PC-9 (cell line): ENCODE measurements around the gene RGSL1. TPM values are rescaled to one million over a fixed set of nuclear protein-coding genes. Genes with fewer than 3 reads are reported as not detected.

Source experiments
- BruUV-seq: library from RNA; stranded (reverse); fragments of 400-500 nt; replicated peaks from 2 replicates; lab custom pipeline; 2021; lab: Mats Ljungman, UMichigan
- CTCF ChIA-PET: fragments of 300-600 bp; sonication (Branson Sonifier 250); formaldehyde crosslinking; loops from one replicate; lab custom pipeline; 2022; ENCODE audit warnings: antibody characterized with exemption; lab: Charles Lee
- POLR2A ChIA-PET: fragments of 300-600 bp; sonication (Branson Sonifier 250); formaldehyde crosslinking; loops from one replicate; lab custom pipeline; 2022; ENCODE audit warnings: antibody characterized with exemption; ENCODE audit not compliant: unreplicated experiment; lab: Charles Lee
- DNase-seq, 2 experiments: peaks; one replicate each; pipeline versions ENCODE4 v3.0.0 to v3.0.0-alpha.2; 2015 to 2022; ENCODE audit warnings: mixed read lengths in 1 of 2
- H2AFZ ChIP-seq: fragments of 200-600 bp; sonication (generic); 2 replicates; pipeline ENCODE4 v1.8.1; 2017; ENCODE audit warnings: antibody characterized with exemption
- H3F3A ChIP-seq: fragments of 200-600 bp; sonication (generic); 2 replicates; pipeline ENCODE4 v1.8.1; 2017; ENCODE audit warnings: antibody characterized with exemption, mild to moderate bottlenecking, low read depth; ENCODE audit not compliant: insufficient read depth
- H3K27ac ChIP-seq: fragments of 200-600 bp; sonication (generic); 2 replicates; pipeline ENCODE4 v1.6.1; 2016; ENCODE audit warnings: mixed run types
- H3K27me3 ChIP-seq: fragments of 200-600 bp; sonication (generic); 2 replicates; pipeline ENCODE4 v1.6.1; 2016; ENCODE audit warnings: low read depth, mixed run types; ENCODE audit not compliant: insufficient read depth
- H3K36me3 ChIP-seq: fragments of 200-600 bp; sonication (generic); 2 replicates; pipeline ENCODE4 v1.6.1; 2016; ENCODE audit warnings: low read depth, mixed run types
- H3K4me1 ChIP-seq: fragments of 200-600 bp; sonication (generic); replicated peaks from 2 replicates; pipeline ENCODE4 v1.6.1; 2016; ENCODE audit warnings: mixed run types; ENCODE audit not compliant: insufficient read depth
- H3K4me2 ChIP-seq: fragments of 200-600 bp; sonication (generic); 2 replicates; pipeline ENCODE4 v1.6.1; 2017; ENCODE audit warnings: mixed run types
- H3K4me3 ChIP-seq: fragments of 200-600 bp; sonication (generic); 2 replicates; pipeline ENCODE4 v1.6.1; 2016; ENCODE audit warnings: mixed run types
- H3K79me2 ChIP-seq: fragments of 200-600 bp; sonication (generic); 2 replicates; pipeline ENCODE4 v1.6.1; 2017; ENCODE audit warnings: low read depth, mixed run types
- H3K9me2 ChIP-seq: fragments of 200-600 bp; sonication (generic); 2 replicates; pipeline ENCODE4 v1.8.1; 2017; ENCODE audit warnings: mild to moderate bottlenecking; ENCODE audit not compliant: insufficient read depth
- H3K9me3 ChIP-seq: fragments of 200-600 bp; sonication (generic); 2 replicates; pipeline ENCODE4 v1.8.1; 2016; ENCODE audit warnings: low read depth; ENCODE audit not compliant: insufficient read depth
- H4K20me1 ChIP-seq: fragments of 200-600 bp; sonication (generic); 2 replicates; pipeline ENCODE4 v1.8.1; 2017; ENCODE audit not compliant: insufficient read depth
- CTCF ChIP-seq: fragments of 200-600 bp; sonication (generic); conservative IDR thresholded peaks from 2 replicates; pipeline ENCODE4 v1.6.1; 2017; ENCODE audit warnings: mixed run types, antibody characterized with exemption, mild to moderate bottlenecking, moderate library complexity
- EZH2 ChIP-seq: fragments of 200-600 bp; sonication (generic); IDR thresholded peaks from 2 replicates; pipeline ENCODE4 v1.8.0; 2017; ENCODE audit warnings: antibody characterized with exemption, low read depth
- intact Hi-C: fragments of 100-400 bp; cut with micrococcal nuclease; formaldehyde crosslinking; loops from one replicate; pipeline ENCODE4 v1.10.0; 2022; ENCODE audit not compliant: unreplicated experiment
- total RNA-seq: library from RNA; stranded (reverse); gene quantifications from 2 replicates; pipeline ENCODE4 v1.2.3, GENCODE V29; 2021

The RGSL1 gene
- total RNA-seq, 1 experiment from 2014 or later: not detected

GRCh38 chr1:182569939-182570610 lies 120.1 kb downstream of the RGSL1 start:
- CTCF ChIA-PET: interaction anchor here (0.7 kb wide), 1 partner anchor 494 kb away, joined by 3 read pairs; no protein-coding TSS in a partner anchor
- no peak overlapping the region for H2AFZ ChIP-seq
- no peak overlapping the region for H3K27ac ChIP-seq
- no peaks in the 10 kb centered on the region for H3K9me3 ChIP-seq
- H3K79me2 ChIP-seq: no peaks in the 10 kb centered on the region
- TF ChIP-seq EZH2: no peak
- no peak for TF ChIP-seq CTCF
- peaks cover 5% of the 10 kb centered on the region for H3K4me1 ChIP-seq
- no peaks in the 10 kb centered on the region for H3K9me2 ChIP-seq
- H3K36me3 ChIP-seq: peaks cover 3% of the 10 kb centered on the region; the same call in 1 of the 2 replicates
- H4K20me1 ChIP-seq: no peaks in the 10 kb centered on the region
- no peak for DNase-seq
- BruUV-seq: no TSS peak
- POLR2A ChIA-PET: no interaction called here
- no peak overlapping the region for H3K4me3 ChIP-seq
- intact Hi-C loops: no loop called here
- H3K27me3 ChIP-seq: no peaks in the 10 kb centered on the region
- H3F3A ChIP-seq: peaks cover under 1% of the 10 kb centered on the region; the same call in 1 of the 2 replicates
- no peak overlapping the region for H3K4me2 ChIP-seq

DNA sequence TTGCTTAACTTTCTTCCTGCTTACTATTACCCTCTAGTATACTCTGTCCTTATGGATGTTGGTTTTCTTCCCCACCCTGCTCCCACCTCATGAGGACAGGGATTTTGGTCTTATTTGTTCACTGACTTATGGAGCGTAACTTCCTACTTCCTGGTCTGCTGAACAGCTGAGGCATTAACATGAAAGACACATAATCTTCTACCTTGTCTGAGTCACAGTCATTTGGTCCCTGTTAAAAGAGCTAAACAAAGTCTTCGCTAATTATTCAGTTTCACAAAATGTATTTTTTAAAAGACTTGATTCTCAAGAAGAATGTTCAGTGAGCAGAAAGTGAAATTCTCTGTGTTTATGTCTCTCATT lies 120.6 kb downstream of the RGSL1 start:
- Histone ChIP-seq H3K9me3 (no peaks in the 10 kb centered on the region), H3K79me2 (no peaks in the 10 kb centered on the region), H3K4me2 (no peak overlapping the region), H3K27ac (no peak overlapping the region), H4K20me1 (no peaks in the 10 kb centered on the region), H3K9me2 (no peaks in the 10 kb centered on the region), H3K4me1 (peaks cover 10% of the 10 kb centered on the region), H3K4me3 (no peak overlapping the region), H3K36me3 (peaks cover 3% of the 10 kb centered on the region; the same call in 1 of the 2 replicates), H2AFZ (0 out of 2 replicates have a peak overlapping the region, but pooled peaks have one; percentile 31), H3K27me3 (no peaks in the 10 kb centered on the region), H3F3A (peaks cover 6% of the 10 kb centered on the region; the same call in 1 of the 2 replicates)
- CTCF ChIA-PET: no interaction called here
- POLR2A ChIA-PET: no interaction called here
- DNase-seq: no peak
- TF ChIP-seq CTCF (no peak), EZH2 (no peak)
- intact Hi-C loops: no loop called here
- no TSS peak for BruUV-seq

- H3K4me2 ChIP-seq: no peak overlapping the region
- no peak overlapping the region for H2AFZ ChIP-seq
- H3K27ac ChIP-seq: no peak overlapping the region
- no peaks in the 10 kb centered on the region for H4K20me1 ChIP-seq
- no peaks in the 10 kb centered on the region for H3K9me2 ChIP-seq
- H3K4me3 ChIP-seq: no peak overlapping the region
- TF ChIP-seq EZH2 (no peak), CTCF (no peak)
- POLR2A ChIA-PET: no interaction called here
- H3K27me3 ChIP-seq: no peaks in the 10 kb centered on the region
- DNase-seq: no peak
- no peaks in the 10 kb centered on the region for H3K79me2 ChIP-seq
- H3K9me3 ChIP-seq: no peaks in the 10 kb centered on the region
- H3K4me1 ChIP-seq: peaks cover 20% of the 10 kb centered on the region
- H3K36me3 ChIP-seq: peaks cover 3% of the 10 kb centered on the region; the same call in 1 of the 2 replicates
- no TSS peak for BruUV-seq
- intact Hi-C loops: no loop called here
- H3F3A ChIP-seq: peaks cover 13% of the 10 kb centered on the region; the same call in 1 of the 2 replicates
- CTCF ChIA-PET: no interaction called here
Measured at GRCh38 chr1:182574156-182574555, 124.2 kb downstream of the RGSL1 start.
